Stimulated activated CD8-positive, alpha-beta memory T cell treated with anti-CD3 and anti-CD28 coated beads, Interleukin-12 subunit alpha, Interleukin-12 subunit beta, amount 100 ng/mL, for 4 hours (primary cell): ENCODE measurements around the gene GGT6.

Experiments
- DNase-seq: peaks from one replicate; pipeline ENCODE4 v3.0.0-alpha.2; 2020; ENCODE audit warnings: low read depth

GGT6 gene

GRCh38 chr17:4551141-4551540 lies 9.2 kb downstream of the GGT6 start:
- no peak for DNase-seq

DNA sequence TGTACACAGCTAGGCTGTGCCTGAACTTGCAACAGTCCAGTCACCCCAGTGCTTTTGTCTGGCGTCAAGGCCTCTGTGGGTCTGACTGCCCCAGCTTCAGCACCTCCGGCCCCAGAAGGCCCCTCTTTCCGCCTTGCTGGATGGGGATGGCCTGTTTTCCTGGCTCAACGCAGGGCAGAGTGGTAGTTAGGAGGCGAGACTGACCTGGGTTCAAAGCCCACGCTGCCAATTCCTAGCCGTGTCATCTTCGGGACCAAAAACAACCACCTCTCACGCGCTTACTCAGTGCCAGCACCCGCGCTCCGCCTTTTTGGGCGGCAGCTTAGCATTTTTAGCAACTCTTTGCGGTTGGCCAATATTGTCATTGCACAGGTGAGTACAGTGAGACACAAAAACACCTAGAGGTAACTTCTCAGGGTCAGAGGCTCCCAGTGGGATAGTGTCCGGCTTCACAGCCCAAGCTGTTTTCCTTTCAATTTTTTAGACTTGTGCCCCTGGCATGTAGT lies 9.8 kb downstream of the GGT6 start:
- DNase-seq: no peak

- DNase-seq: no peak
Observed at GRCh38 chr17:4549781-4550533, 10.4 kb downstream of the GGT6 start.

DNA sequence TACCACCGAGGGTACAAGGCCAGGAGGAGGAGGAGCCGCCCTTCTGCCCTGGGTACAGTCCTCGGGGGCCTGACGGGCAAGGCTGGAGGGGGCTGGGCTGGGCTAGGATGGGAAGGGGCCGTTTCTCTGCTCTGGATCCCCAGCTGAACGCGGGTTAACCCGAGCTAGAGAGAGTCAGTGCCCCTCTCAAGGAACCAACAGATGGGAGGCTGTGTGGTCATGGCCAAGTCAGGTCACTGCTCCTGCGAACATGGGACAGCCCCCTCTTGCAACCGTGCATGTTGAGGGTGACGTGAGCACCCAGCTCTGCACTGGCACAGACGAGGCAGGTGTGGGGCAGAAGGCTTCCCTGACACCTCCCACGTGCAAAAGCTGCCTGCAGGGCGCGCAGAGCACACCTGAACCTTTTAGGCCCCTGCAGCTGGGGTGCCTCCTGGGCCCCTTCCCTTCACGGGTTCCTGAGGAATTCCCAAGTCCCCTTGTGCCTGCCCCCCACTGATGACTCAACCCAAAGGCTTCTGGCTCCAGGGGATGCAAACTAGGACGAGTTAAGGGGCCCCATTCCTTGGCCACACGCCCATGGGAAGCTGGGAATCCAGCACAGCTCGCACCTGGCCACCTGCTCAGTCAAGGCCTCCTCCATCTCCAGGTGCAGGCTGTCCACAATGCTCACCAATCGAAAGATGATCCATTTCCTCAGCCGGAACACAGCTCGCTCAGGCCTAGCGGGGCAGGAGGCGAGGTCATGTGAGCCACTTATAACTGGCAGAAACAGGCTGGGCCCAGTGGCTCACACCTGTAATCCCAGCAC lies 11.5 kb downstream of the GGT6 start:
- no peak for DNase-seq

DNA sequence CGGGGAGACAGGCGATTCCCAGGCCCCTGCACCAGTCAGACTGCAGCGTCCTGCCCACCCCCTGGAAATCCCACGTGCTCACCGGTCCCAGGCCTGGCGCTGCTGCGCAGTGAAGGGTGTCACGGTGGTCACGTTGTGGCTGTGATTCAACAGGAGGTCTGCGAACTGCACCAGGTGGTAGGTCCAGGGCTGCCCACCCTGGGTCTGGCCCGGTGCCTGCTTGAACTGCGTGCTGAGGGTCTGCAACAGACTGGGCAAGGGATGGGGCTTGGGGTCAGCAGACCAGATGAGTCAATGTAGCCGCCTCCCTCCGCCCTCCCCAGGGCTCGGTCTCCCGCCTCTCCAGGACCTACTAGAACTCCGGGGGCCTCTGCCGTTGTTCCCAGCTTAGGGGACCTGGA lies 12.3 kb downstream of the GGT6 start:
- no peak for DNase-seq

DNA sequence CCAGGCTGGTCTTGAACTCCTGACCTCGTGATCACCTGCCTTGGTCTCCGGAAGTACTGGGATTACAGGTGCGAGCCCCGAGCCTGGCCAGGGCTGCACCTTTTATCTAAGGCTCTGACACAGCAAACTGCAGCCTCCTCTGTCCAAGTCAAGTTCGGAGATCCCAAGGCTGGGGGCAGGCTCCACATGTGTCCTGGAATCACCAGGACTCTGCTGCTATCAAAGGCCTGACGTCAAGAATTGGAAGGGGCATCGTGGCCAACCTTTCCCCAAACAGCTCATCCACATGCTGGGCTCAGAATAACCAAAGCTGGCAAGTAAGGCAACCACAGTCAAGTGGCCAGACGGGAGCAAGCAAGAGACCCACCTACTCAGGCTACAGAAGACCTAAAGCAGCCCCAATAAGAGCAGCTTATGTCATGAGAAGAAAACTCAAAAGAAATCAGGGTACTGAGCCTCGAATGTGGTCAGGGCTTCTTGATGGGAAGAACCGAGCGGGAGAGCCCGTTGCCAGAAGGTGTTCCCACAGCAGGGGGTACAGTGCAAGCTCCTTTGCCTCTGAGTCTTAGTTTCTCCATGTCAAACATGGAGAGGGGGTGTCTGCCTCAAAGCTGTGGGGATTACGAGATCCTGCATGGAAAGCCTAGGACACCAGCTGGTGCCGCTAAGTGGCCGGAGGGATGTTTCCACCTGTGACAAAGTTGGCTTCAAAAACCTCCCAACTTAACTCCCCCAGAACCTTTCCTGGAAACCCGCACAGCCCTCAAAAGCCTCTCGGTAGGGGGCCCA lies 13.1 kb downstream of the GGT6 start:
- no peak for DNase-seq

- no peak for DNase-seq
Observed at GRCh38 chr17:4545217-4545951, 15.0 kb downstream of the GGT6 start.

DNA sequence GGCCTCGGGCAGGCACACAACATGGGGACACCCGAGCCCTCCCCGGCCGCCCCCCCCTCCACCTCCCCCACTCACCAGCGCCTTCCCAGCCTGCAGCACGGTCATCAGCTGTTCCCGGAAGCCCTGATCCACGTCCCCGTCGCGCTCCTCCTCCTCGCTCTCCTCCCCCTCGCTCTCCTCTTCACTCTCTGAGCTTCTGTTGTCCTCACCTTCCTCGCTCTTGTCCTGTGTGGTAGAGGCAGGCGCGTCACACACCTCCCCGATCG lies 15.5 kb downstream of the GGT6 start:
- DNase-seq: no peak

GRCh38 chr17:4544135-4544950 lies 16.0 kb downstream of the GGT6 start:
- DNase-seq: no peak

DNA sequence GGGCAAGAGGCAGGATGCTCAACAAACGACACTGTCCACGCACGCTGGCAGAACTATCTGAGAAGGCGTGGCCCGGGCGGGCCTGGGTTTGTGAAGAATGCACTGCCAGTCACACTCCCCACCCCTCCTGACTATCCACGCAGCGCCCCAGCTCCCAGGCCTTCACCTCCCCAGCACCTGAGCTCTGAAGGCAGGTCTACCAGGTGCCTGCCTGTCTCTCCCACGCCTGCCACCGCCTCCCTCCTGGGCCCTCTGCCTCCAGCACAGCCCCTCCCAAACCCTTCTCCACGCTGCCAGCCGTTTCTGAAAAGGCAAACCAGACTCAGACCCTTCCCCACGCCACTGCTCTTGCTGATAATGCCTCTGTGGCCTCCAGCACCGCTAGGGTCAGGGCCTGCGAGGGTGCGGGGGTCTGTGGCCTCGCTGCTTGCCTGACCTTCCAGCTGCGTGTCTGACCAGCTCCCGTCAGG lies 16.8 kb downstream of the GGT6 start:
- no peak for DNase-seq

GRCh38 chr17:4542726-4543191 lies 17.6 kb downstream of the GGT6 start:
- no peak for DNase-seq

GRCh38 chr17:4542003-4542725 lies 18.2 kb downstream of the GGT6 start:
- no peak for DNase-seq

DNA sequence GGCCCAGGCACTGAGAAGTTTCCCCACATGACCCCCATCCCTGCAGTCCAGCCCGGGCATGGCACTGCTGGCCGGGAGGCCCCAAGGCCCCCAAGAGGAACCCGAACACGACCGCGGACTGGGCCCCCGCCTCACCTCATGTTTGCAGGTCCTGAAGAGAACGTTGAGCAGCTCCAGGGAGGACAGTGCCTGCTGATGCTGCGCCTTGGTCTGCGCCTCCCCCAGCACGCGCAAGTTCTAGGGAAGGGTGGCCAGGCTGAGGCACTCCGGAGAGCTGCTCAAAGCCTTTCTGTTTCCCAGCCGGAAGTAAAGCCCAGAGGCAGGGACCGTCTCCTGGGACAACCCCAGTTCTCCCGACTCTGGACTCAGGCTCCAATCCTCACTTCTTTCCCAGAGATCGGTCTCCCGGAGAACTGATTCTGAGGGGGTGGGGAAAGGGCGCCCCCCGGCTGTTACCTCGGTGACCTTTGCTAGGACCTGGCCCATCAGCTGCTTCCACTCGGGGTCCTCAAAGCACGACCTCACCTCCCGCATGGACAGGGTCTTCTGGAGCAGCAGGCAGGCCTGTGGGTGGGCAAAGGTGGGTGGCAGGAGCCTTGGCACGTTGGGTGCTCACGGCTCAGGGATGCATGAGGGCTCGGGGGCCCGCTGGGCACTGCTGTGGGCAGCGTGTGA lies 18.9 kb downstream of the GGT6 start:
- DNase-seq: no peak

- no peak for DNase-seq
Observed at GRCh38 chr17:4540687-4541327, 19.6 kb downstream of the GGT6 start.

DNA sequence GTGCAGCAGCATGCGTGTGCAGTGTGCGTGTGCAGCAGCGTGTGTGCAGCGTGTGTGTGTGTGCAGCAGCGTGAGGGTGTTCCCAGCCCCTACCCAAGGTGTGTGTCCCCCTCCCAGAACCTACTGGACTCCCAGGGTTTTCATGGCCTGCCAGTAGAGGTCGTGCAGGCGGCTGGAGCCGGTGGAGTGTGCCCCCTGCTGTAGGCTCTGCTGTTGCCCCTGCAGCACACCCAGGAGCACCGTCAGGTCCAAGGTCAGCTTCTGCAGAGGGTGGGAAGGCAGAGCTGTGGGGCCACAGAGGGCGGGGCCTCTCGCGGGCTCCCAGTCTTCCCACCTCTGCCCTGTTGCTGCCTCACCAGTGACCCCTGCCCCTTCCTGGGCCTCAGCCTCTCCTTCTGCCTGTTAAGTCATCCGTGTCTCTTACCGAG lies 20.1 kb downstream of the GGT6 start:
- no peak for DNase-seq

GRCh38 chr17:4539576-4540223 lies 20.7 kb downstream of the GGT6 start:
- DNase-seq: no peak

DNA sequence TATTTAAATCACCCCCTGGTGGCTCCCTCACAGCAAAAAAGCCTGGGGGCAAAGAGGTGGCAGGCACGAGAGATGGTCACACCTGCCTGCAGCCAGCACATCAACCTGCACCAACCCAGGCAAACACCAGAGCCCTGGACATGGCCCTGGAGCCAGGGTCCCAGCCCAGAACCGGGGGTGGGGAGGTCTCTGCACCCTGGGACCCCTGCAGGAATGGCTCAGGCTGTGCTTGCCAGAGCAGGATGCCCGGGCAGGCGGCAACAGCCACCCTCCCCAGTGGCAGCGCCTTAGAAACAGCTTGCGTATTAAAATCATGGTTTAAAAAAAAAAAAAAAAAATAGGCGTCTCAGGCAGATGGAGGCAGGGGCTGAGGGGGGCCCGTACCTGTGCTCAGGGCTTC lies 21.4 kb downstream of the GGT6 start:
- DNase-seq: no peak

DNA sequence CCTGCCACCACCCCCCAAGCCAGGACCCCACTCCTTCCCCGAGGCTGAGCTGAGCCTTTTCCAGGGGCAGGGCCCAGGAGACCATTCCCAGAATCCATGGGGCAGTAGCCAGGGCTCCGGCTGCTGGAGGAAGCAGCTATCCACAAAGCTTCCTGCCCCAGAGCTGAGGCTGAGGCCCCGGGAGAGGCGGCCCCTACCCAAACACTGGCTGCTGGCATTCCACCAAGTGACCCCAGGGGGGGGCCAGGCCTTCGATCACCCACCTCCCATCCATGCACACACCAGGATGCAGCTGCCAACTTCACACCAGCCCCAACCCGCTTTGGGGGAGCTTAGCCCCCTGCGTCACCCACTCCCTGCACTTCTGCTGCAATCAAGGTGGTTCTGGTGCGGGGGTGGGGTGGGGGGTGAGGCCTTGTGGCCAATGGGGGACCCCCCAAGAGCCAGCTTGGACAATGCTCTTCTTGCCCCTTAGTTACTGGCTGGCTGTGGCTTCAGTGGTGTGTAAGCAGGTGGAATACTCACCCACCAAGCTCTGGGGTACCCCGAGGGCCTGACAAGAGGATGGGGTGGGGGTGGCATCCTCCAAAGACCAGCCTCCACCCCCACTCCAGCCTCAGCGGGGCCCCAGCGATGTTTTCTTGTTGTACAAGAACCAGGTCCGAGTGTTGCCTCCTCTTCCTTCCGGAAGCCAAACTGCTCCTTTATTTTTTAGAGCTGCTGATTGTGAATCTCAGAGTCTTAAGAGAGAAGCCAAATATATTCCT lies 22.0 kb downstream of the GGT6 start:
- DNase-seq: no peak
